ENCODE data around the gene NDE1.
"Not testable (repeated sequence)": the region's sequence is repeated elsewhere in the genome, so short reads cannot be mapped to it uniquely, and the experiment has no call there.

The NDE1 gene

DNA sequence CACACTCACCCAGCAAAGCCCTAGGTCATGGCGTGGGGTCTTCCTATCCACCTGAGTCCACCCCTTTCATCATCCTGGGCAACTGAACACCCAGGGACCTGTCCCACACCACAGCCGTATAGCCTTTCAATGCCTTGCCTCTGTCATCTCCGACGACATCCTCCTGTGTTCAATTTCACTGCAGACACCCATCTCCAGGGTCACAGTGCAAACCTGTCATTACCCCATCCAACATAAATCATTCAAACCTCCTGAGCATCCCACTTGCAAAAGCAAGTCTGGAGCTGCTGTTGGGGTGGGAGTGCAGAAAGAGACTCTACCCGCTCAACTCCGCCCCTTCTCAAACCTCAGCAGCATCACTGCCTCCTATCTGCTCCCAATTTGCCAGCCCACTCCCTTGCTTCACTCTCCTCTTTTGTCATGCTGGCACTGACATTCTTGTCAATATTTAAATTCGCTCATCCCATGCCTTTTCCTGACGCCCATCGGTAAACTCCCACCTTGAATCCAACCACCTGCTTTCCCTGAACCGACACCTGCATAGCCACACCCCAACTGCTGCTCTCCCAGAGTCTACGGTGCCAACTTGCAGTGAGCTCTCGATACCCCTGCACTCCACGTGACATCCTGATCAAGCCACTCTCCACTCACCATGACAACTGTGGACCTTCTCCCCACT is 44.1 kb upstream of the NDE1 start:
- DNase-seq, result no peak
- no peak overlapping the region for H3K4me2 ChIP-seq (ENCODE audit: low read length)
- no peak overlapping the region for H3K56ac ChIP-seq (ENCODE audit: low read length)
- H3K79me1 ChIP-seq (ENCODE audit: low read length), result no peaks in the 10 kb centered on the region
- H2BK5ac ChIP-seq (ENCODE audit: low read length), result no peak overlapping the region
- peaks cover 10% of the 10 kb centered on the region for H3K36me3 ChIP-seq (ENCODE audit: control insufficient read depth, insufficient read depth, low read length)
- no peaks in the 10 kb centered on the region for H3K4me1 ChIP-seq (ENCODE audit: control insufficient read depth, low read depth, low read length)
- no peak overlapping the region for H3K23ac ChIP-seq (ENCODE audit: low read length)
- no peak overlapping the region for H3K18ac ChIP-seq (ENCODE audit: low read length)
- H3K9ac ChIP-seq (ENCODE audit: low read length), result no peak overlapping the region
- H4K8ac ChIP-seq (ENCODE audit: low read depth, low read length), result no peak overlapping the region
- H3K27ac ChIP-seq (ENCODE audit: low read depth, low read length), result no peak overlapping the region
- no CpG with 5 or more reads among the region's 13 CpGs for WGBS (ENCODE audit: extremely low coverage, insufficient coverage, low lambda C conversion rate)
- no peak overlapping the region for H2BK120ac ChIP-seq (ENCODE audit: low read depth, low read length)
- no peak overlapping the region for H4K5ac ChIP-seq (ENCODE audit: low read length)
- no peak overlapping the region for H3K4ac ChIP-seq (ENCODE audit: low read depth, low read length)
- H3K27me3 ChIP-seq (ENCODE audit: insufficient read depth, low read length, poor library complexity), result no peaks in the 10 kb centered on the region
- no peaks in the 10 kb centered on the region for H3K79me2 ChIP-seq (ENCODE audit: control insufficient read depth, insufficient read depth, low read length)
- H3K4me3 ChIP-seq (ENCODE audit: low read length), result no peak overlapping the region
- H2AK5ac ChIP-seq (ENCODE audit: low read length), result no peak overlapping the region
- H2BK15ac ChIP-seq (replicated peaks; ENCODE audit: low read depth), result no peak overlapping the region

- Histone ChIP-seq H2BK5ac (ENCODE audit: low read length) (no peak overlapping the region), H2BK15ac (replicated peaks; ENCODE audit: low read depth) (no peak overlapping the region), H3K79me1 (ENCODE audit: low read length) (no peaks in the 10 kb centered on the region), H4K5ac (ENCODE audit: low read length) (no peak overlapping the region), H3K4me1 (ENCODE audit: control insufficient read depth, low read depth, low read length) (no peaks in the 10 kb centered on the region), H3K27ac (ENCODE audit: low read depth, low read length) (no peak overlapping the region), H3K4me2 (ENCODE audit: low read length) (no peak overlapping the region), H3K27me3 (ENCODE audit: insufficient read depth, low read length, poor library complexity) (no peaks in the 10 kb centered on the region), H2AK5ac (ENCODE audit: low read length) (no peak overlapping the region), H3K4me3 (ENCODE audit: low read length) (no peak overlapping the region), H3K18ac (ENCODE audit: low read length) (no peak overlapping the region), H2BK120ac (ENCODE audit: low read depth, low read length) (no peak overlapping the region), H3K23ac (ENCODE audit: low read length) (no peak overlapping the region), H3K9ac (ENCODE audit: low read length) (no peak overlapping the region), H3K4ac (ENCODE audit: low read depth, low read length) (no peak overlapping the region), H4K8ac (ENCODE audit: low read depth, low read length) (no peak overlapping the region), H3K79me2 (ENCODE audit: control insufficient read depth, insufficient read depth, low read length) (no peaks in the 10 kb centered on the region), H3K56ac (ENCODE audit: low read length) (no peak overlapping the region), H3K36me3 (ENCODE audit: control insufficient read depth, insufficient read depth, low read length) (peaks cover 12% of the 10 kb centered on the region)
- DNase-seq, result no peak
- WGBS (ENCODE audit: extremely low coverage, insufficient coverage, low lambda C conversion rate), result no CpG with 5 or more reads among the region's 5 CpGs
These were observed 43.4 kb upstream of the NDE1 start for GRCh38 chr16:15606518-15607220.

DNA sequence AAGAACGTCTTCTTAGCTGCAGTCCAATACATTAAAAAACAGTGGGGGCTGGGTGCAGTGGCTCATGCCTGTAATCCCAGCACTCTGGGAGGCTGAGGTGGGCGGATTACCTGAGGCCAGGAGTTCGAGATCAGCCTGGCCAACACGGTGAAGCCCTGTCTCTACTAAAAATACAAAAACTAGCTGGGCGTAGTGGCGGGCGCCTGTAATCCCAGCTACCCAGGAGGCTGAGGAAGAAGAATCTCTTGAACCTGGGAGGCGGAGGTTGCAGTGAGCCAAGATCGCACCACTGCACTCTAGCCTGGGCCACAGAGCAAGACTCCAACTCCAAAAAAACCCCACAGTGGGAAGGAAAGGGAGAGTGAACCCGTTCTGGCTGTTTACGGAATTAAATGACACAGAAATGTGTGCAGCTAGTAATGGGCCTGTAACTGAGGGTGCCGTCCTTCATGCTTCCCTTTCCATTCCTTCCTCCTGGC is 42.8 kb upstream of the NDE1 start:
- not testable (repeated sequence) for H3K27ac ChIP-seq (ENCODE audit: low read depth, low read length); H2AK5ac ChIP-seq (ENCODE audit: low read length); H3K9ac ChIP-seq (ENCODE audit: low read length); H3K56ac ChIP-seq (ENCODE audit: low read length); H2BK120ac ChIP-seq (ENCODE audit: low read depth, low read length); H3K18ac ChIP-seq (ENCODE audit: low read length); H3K23ac ChIP-seq (ENCODE audit: low read length); H3K4me2 ChIP-seq (ENCODE audit: low read length); H3K79me2 ChIP-seq (ENCODE audit: control insufficient read depth, insufficient read depth, low read length); DNase-seq; H3K4me1 ChIP-seq (ENCODE audit: control insufficient read depth, low read depth, low read length); H4K5ac ChIP-seq (ENCODE audit: low read length); H3K4me3 ChIP-seq (ENCODE audit: low read length); H4K8ac ChIP-seq (ENCODE audit: low read depth, low read length); H3K79me1 ChIP-seq (ENCODE audit: low read length); H2BK15ac ChIP-seq (replicated peaks; ENCODE audit: low read depth); H3K27me3 ChIP-seq (ENCODE audit: insufficient read depth, low read length, poor library complexity); H2BK5ac ChIP-seq (ENCODE audit: low read length); H3K4ac ChIP-seq (ENCODE audit: low read depth, low read length)
- H3K36me3 ChIP-seq (ENCODE audit: control insufficient read depth, insufficient read depth, low read length), result peaks cover 12% of the 10 kb centered on the region
- WGBS (ENCODE audit: extremely low coverage, insufficient coverage, low lambda C conversion rate), result no CpG with 5 or more reads among the region's 12 CpGs

DNA sequence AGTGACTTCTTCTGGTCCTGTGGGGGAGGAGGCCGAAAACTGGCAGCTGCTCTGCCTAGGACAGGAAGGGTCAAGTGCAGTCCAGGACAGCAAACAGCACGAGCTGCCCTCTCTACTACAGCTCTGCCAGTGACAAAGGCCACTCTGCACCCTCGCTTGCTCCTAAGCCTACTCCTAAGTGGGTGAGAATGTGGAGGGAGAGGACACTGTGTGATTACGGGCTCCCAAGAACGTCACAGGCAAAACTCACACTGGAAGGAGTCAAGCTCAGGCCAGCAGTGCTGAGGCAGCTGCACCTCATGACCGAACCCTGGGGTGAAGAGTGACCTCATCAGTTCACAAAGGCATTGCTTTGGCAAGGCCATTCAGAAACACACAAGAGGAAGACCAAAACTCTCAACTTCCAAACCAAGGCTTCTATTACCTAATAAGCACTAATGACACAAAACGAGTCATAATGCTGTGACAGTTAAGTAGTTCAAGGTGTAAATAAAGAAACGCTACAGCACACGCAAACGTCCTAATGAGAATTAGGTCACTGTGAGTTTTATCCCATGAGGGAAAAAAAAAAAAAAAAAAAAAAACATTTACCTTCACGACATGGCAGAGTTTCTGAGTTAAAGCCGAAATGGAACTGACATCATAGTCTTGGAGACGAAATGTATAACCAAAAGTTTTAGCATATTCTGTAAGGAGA is 42.2 kb upstream of the NDE1 start:
- Histone ChIP-seq H3K27me3 (ENCODE audit: insufficient read depth, low read length, poor library complexity) (no peaks in the 10 kb centered on the region), H2AK5ac (ENCODE audit: low read length) (no peak overlapping the region), H3K79me1 (ENCODE audit: low read length) (no peaks in the 10 kb centered on the region), H3K23ac (ENCODE audit: low read length) (no peak overlapping the region), H3K36me3 (ENCODE audit: control insufficient read depth, insufficient read depth, low read length) (peaks cover 14% of the 10 kb centered on the region), H3K27ac (ENCODE audit: low read depth, low read length) (no peak overlapping the region), H4K5ac (ENCODE audit: low read length) (no peak overlapping the region), H3K18ac (ENCODE audit: low read length) (no peak overlapping the region), H2BK5ac (ENCODE audit: low read length) (no peak overlapping the region), H3K56ac (ENCODE audit: low read length) (no peak overlapping the region), H3K9ac (ENCODE audit: low read length) (no peak overlapping the region), H2BK15ac (replicated peaks; ENCODE audit: low read depth) (no peak overlapping the region), H3K4me2 (ENCODE audit: low read length) (no peak overlapping the region), H4K8ac (ENCODE audit: low read depth, low read length) (no peak overlapping the region), H2BK120ac (ENCODE audit: low read depth, low read length) (no peak overlapping the region), H3K4ac (ENCODE audit: low read depth, low read length) (no peak overlapping the region), H3K79me2 (ENCODE audit: control insufficient read depth, insufficient read depth, low read length) (no peaks in the 10 kb centered on the region), H3K4me1 (ENCODE audit: control insufficient read depth, low read depth, low read length) (no peaks in the 10 kb centered on the region), H3K4me3 (ENCODE audit: low read length) (no peak overlapping the region)
- no CpG with 5 or more reads among the region's 13 CpGs for WGBS (ENCODE audit: extremely low coverage, insufficient coverage, low lambda C conversion rate)
- DNase-seq, result peak; percentile 17

GRCh38 chr16:15608398-15609285 is 41.4 kb upstream of the NDE1 start:
- Histone ChIP-seq H3K27me3 (ENCODE audit: insufficient read depth, low read length, poor library complexity) (no peaks in the 10 kb centered on the region), H3K27ac (ENCODE audit: low read depth, low read length) (no peak overlapping the region), H3K4ac (ENCODE audit: low read depth, low read length) (no peak overlapping the region), H2AK5ac (ENCODE audit: low read length) (no peak overlapping the region), H3K4me2 (ENCODE audit: low read length) (no peak overlapping the region), H3K56ac (ENCODE audit: low read length) (no peak overlapping the region), H4K8ac (ENCODE audit: low read depth, low read length) (no peak overlapping the region), H4K5ac (ENCODE audit: low read length) (no peak overlapping the region), H2BK5ac (ENCODE audit: low read length) (no peak overlapping the region), H3K36me3 (ENCODE audit: control insufficient read depth, insufficient read depth, low read length) (peaks cover 14% of the 10 kb centered on the region), H2BK15ac (replicated peaks; ENCODE audit: low read depth) (no peak overlapping the region), H3K4me3 (ENCODE audit: low read length) (no peak overlapping the region), H3K4me1 (ENCODE audit: control insufficient read depth, low read depth, low read length) (no peaks in the 10 kb centered on the region), H3K18ac (ENCODE audit: low read length) (no peak overlapping the region), H3K23ac (ENCODE audit: low read length) (no peak overlapping the region), H3K79me2 (ENCODE audit: control insufficient read depth, insufficient read depth, low read length) (no peaks in the 10 kb centered on the region), H2BK120ac (ENCODE audit: low read depth, low read length) (no peak overlapping the region), H3K9ac (ENCODE audit: low read length) (no peak overlapping the region), H3K79me1 (ENCODE audit: low read length) (no peaks in the 10 kb centered on the region)
- no peak for DNase-seq
- no CpG with 5 or more reads among the region's 19 CpGs for WGBS (ENCODE audit: extremely low coverage, insufficient coverage, low lambda C conversion rate)
